ENCODE results near the gene RBMS3. TPM values are rescaled to one million over a fixed set of nuclear protein-coding genes. Genes with fewer than 3 reads are reported as not detected.

Gene RBMS3
- total RNA-seq, 1 donor from 2014 or later, result 0.47 TPM

DNA sequence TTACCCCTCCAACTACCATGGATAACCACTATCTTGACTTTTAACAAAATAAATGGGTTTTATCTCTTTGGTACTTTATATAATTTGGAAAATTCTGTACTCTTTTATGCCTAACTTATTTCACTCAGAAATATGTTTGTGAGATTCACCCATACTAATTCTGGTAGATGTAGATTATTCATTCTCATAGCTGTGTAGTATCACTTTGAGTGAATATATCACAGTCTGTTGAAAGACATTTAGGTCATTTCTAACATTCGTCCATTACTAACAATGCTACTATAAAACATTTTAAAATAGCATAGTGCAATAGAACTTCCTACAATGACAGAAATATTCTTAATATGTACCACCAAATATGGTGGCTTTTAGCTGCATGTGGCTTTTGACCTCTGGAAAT lies 542.4 kb downstream of the RBMS3 start:
- Mint-ChIP-seq H3K27me3 (ENCODE audit: insufficient read depth, low read depth) (no peaks in the 10 kb centered on the region), H3K4me1 (no peaks in the 10 kb centered on the region), H3K4me3 (no peak overlapping the region), H3K9me3 (peaks cover 2% of the 10 kb centered on the region), H3K36me3 (peaks cover 1% of the 10 kb centered on the region), H3K27ac (no peak overlapping the region)
- H2AFZ ChIP-seq (replicated peaks), result no peak overlapping the region
- H3K36me3 ChIP-seq, result no peaks in the 10 kb centered on the region
- no peak overlapping the region for H3K4me3 ChIP-seq
- H3F3A ChIP-seq (ENCODE audit: low read depth), result no peaks in the 10 kb centered on the region
- DNase-seq (ENCODE audit: low spot score), result no peak
- H3K9me3 ChIP-seq (ENCODE audit: low read depth), result no peaks in the 10 kb centered on the region
- no peak overlapping the region for H3K27ac ChIP-seq
- H3K27me3 ChIP-seq, result no peaks in the 10 kb centered on the region
- no peaks in the 10 kb centered on the region for H3K79me2 ChIP-seq (ENCODE audit: low read depth)
- TF ChIP-seq CTCF (IDR thresholded peaks at IDR 0.05), result no peak
- no peak for TF ChIP-seq EZH2 (IDR thresholded peaks at IDR 0.05)
- TF ChIP-seq EZH2phosphoT487 (IDR thresholded peaks at IDR 0.05), result no peak
- H3K4me1 ChIP-seq, result no peaks in the 10 kb centered on the region
- no peak overlapping the region for H3K4me2 ChIP-seq
- H3K9ac ChIP-seq, result no peak overlapping the region
- H4K20me1 ChIP-seq (ENCODE audit: low read depth), result no peaks in the 10 kb centered on the region

DNA sequence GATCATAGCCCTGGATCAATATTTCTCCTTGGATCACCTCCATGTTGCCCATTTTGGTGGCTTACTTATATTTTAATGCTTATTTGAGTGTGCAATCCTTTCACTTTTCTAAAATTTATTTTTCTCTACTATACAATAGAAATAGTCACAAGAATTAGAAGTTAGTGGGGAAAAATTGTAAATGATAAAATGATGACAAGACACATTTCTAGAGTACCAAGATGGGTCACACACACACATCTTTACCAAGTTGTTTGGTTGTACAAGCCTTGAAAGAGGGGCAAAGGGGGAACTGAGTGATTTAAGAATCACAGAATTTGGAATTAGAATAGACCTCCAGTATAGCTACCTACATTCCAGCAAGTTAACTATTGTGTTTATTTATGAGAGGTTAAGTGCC lies 545.8 kb downstream of the RBMS3 start:
- Histone ChIP-seq H3K27me3 (no peaks in the 10 kb centered on the region), H2AFZ (replicated peaks) (no peak overlapping the region), H3K9ac (no peak overlapping the region), H3K4me1 (no peaks in the 10 kb centered on the region), H4K20me1 (ENCODE audit: low read depth) (no peaks in the 10 kb centered on the region), H3K79me2 (ENCODE audit: low read depth) (no peaks in the 10 kb centered on the region), H3K4me3 (no peak overlapping the region), H3K36me3 (no peaks in the 10 kb centered on the region), H3K27ac (no peak overlapping the region), H3K9me3 (ENCODE audit: low read depth) (no peaks in the 10 kb centered on the region), H3K4me2 (no peak overlapping the region), H3F3A (ENCODE audit: low read depth) (no peaks in the 10 kb centered on the region)
- Mint-ChIP-seq H3K36me3 (peaks cover 1% of the 10 kb centered on the region), H3K4me1 (no peaks in the 10 kb centered on the region), H3K9me3 (peaks cover 2% of the 10 kb centered on the region), H3K27me3 (ENCODE audit: insufficient read depth, low read depth) (no peaks in the 10 kb centered on the region), H3K4me3 (no peak overlapping the region), H3K27ac (no peak overlapping the region)
- no peak for TF ChIP-seq CTCF (IDR thresholded peaks at IDR 0.05)
- TF ChIP-seq EZH2 (IDR thresholded peaks at IDR 0.05), result no peak
- TF ChIP-seq EZH2phosphoT487 (IDR thresholded peaks at IDR 0.05), result no peak
- no peak for DNase-seq (ENCODE audit: low spot score)

DNA sequence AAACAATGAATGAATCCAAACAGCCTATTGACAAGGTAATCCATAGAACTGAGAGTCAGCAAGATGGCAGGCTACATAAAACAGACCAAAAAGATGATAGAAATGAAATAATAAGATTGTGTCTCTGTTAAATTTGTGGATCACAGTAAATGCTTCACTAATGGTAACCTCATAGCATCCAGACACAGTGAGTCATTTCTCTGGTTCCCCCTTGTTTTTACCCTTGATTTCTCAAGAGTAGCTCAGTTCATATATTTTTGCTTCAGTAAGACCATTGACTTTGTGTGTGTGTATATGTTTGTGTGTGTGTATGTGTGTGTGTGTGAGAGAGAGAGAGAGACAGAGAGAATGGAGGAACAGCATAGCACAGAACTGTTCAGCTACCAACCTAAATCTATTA lies 546.9 kb downstream of the RBMS3 start:
- no peak overlapping the region for H2AFZ ChIP-seq (replicated peaks)
- H3K4me3 Mint-ChIP-seq, result no peak overlapping the region
- no peak overlapping the region for H3K27ac ChIP-seq
- DNase-seq (ENCODE audit: low spot score), result no peak
- H3K4me3 ChIP-seq, result no peak overlapping the region
- no peaks in the 10 kb centered on the region for H3K27me3 ChIP-seq
- H3K27me3 Mint-ChIP-seq (ENCODE audit: insufficient read depth, low read depth), result no peaks in the 10 kb centered on the region
- no peak overlapping the region for H3K9ac ChIP-seq
- TF ChIP-seq EZH2phosphoT487 (IDR thresholded peaks at IDR 0.05) (no peak), EZH2 (IDR thresholded peaks at IDR 0.05) (no peak), CTCF (IDR thresholded peaks at IDR 0.05) (no peak)
- no peak overlapping the region for H3K27ac Mint-ChIP-seq
- no peaks in the 10 kb centered on the region for H3K36me3 ChIP-seq
- H3K79me2 ChIP-seq (ENCODE audit: low read depth), result no peaks in the 10 kb centered on the region
- peaks cover 1% of the 10 kb centered on the region for H3K36me3 Mint-ChIP-seq
- no peak overlapping the region for H3K4me2 ChIP-seq
- peaks cover 4% of the 10 kb centered on the region for H3K9me3 Mint-ChIP-seq
- H3K4me1 Mint-ChIP-seq, result no peaks in the 10 kb centered on the region
- no peaks in the 10 kb centered on the region for H3K4me1 ChIP-seq
- H3K9me3 ChIP-seq (ENCODE audit: low read depth), result no peaks in the 10 kb centered on the region
- H4K20me1 ChIP-seq (ENCODE audit: low read depth), result no peaks in the 10 kb centered on the region
- no peaks in the 10 kb centered on the region for H3F3A ChIP-seq (ENCODE audit: low read depth)
